Epithelial cell of proximal tubule (primary cell): ENCODE measurements around the gene GPR148. TPM values are rescaled to one million over a fixed set of nuclear protein-coding genes. Genes with fewer than 3 reads are reported as not detected.

Source experiments
- DNase-seq: peaks from one replicate; pipeline ENCODE4 v3.0.0-alpha.2; 2011; ENCODE audit warnings: low read depth
- H3K4me3 ChIP-seq: 2 replicates; pipeline ENCODE4 v1.5.1; 2011; ENCODE audit warnings: low read depth, mild to moderate bottlenecking, low read length
- CTCF ChIP-seq: conservative IDR thresholded peaks from 2 replicates; pipeline ENCODE4 v1.5.1; 2012; ENCODE audit warnings: low read depth, mild to moderate bottlenecking, low read length
- total RNA-seq: library from RNA; depleted of rRNA; stranded (reverse); fragments of >200 nt; gene quantifications from 2 replicates; pipeline ENCODE4 v1.2.3, GENCODE V29; 2015

The GPR148 gene
- total RNA-seq, 1 donor from 2014 or later: not detected

- no peak for DNase-seq
- no peak for TF ChIP-seq CTCF
- H3K4me3 ChIP-seq: no peak overlapping the region
Measured at GRCh38 chr2:130737592-130737991, 8.7 kb downstream of the GPR148 start.

DNA sequence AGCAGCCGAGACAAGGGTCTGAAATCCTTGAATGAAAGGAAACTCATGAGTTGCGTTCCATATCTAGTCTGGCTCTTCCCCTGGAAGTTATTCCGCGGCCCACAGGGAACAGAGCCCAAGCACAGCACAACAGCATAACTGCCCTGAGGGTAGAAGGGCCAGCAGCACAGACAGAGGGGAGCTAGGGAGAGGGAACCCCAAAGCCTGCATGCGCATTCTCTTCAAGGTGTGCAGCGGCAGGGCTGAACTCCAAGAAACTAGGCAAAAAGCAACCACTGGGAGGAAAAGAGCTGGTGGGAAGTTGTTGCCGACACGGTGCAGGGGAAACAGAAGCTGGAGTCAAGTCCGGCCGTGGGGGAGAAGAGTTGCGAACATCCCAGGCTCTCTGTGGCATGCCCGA, 11.8 kb downstream of the GPR148 start:
- DNase-seq: no peak
- no peak overlapping the region for H3K4me3 ChIP-seq
- TF ChIP-seq CTCF: no peak

- no peak for DNase-seq
- TF ChIP-seq CTCF: no peak
Measured at GRCh38 chr2:130743278-130743677, 14.4 kb downstream of the GPR148 start.

DNA sequence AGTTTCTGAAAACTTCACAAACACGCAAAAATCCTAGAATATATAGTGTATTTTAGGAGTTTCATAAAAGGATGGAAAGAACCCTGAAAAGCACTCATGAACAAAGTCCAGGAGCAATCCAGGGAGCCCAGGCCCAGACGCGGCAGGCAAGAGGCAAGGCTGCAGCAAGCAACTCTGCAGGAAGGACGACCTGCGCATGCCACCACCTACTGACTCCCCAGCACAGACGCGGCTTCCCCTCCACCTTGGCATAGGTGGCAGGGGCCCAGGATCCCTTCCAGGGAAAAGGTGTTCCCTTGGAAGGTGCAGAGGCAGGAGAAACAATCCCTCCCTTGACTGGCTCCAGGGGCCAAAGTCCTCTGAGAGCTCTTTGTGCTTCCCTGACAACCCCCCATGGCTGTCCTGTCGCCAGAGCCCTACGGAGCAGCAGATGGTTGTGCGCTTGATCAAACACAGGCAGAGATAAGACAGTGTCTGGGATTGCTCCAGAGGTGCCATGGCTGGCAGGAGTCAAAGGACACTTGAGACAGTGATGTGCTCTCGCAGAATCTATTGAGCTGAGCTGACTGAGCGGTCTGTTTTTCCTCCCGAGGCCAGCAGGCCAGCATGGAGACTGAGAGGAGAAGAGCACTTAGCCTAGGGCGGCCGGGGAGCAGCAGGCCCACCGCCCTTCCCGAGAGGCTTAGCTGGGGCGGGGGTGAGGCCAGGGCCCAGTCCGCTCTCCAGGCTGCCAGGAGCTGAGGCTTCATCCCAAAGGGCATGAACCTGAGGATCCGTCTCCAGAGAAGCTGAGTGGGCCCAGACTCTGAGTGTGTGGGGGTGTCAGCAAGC, 15.6 kb downstream of the GPR148 start:
- TF ChIP-seq CTCF: no peak
- DNase-seq: no peak

More at GRCh38 chr2:130743278-130743677, 14.4 kb downstream of the GPR148 start:
- H3K4me3 ChIP-seq: no peak overlapping the region

DNA sequence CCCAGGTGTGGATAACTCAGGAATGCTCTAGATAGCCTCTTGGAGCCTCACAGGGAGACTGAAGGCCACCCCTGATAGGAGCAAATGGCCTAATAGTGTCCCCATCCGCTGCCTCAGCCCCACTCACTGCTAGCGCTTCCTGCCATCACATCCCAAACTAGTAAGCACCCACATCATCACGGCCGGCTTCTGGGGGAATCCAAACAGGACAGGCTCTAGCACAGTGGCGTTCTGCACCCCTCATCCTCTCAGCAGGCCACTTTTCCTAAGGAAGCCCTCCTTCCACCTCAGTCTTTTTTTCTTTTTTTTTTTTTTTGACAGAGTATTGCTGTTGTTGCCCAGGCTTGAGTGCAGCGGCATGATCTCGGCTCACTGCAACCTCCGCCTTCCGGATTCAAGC, 20.2 kb downstream of the GPR148 start:
- TF ChIP-seq CTCF: no peak

More for the DNA sequence above, 15.6 kb downstream of the GPR148 start:
- H3K4me3 ChIP-seq: no peak overlapping the region

GRCh38 chr2:130749641-130750040, 20.8 kb downstream of the GPR148 start:
- no peak for TF ChIP-seq CTCF
- DNase-seq: no peak

More for the DNA sequence above, 20.2 kb downstream of the GPR148 start:
- no peak overlapping the region for H3K4me3 ChIP-seq
- no peak for DNase-seq

DNA sequence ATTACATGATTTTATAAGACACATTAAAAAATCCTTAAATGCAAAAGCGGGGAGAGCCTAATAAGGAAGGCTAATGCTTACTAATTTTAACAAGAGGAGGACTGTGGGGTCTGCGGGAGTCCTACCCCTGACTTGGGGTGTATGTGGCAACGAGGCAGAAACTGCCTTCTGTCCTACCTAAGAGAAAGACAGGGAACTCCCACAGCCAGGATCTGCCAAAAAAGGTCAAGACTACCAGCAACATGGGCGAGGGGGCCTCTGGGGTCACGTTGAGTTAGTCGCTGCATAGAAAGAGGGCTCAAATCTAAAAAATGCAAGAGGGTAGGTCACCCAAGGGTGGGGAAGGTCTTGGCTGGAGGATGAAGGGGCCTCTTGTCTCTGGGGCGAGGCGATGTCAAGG, 25.9 kb downstream of the GPR148 start:
- TF ChIP-seq CTCF: no peak
- no peak overlapping the region for H3K4me3 ChIP-seq

More at GRCh38 chr2:130749641-130750040, 20.8 kb downstream of the GPR148 start:
- H3K4me3 ChIP-seq: no peak overlapping the region

More for the DNA sequence above, 25.9 kb downstream of the GPR148 start:
- no peak for DNase-seq
